Activated naive CD4-positive, alpha-beta T cell treated with anti-CD3 and anti-CD28 coated beads, Interleukin-2, amount 10 ng/mL, durations not matched to agents 7 days and 5 days (primary cell): ENCODE measurements around the gene DZIP1.
"Not testable (repeated sequence)": the region's sequence is repeated elsewhere in the genome, so short reads cannot be mapped to it uniquely, and the experiment has no call there.

Experiments
- CTCF ChIA-PET: fragments of 350-600 bp; sonication (Branson Sonifier 250); formaldehyde crosslinking; loops from one replicate; lab custom pipeline; 2021; ENCODE audit warnings: antibody characterized with exemption; lab: Charles Lee
- DNase-seq: peaks from one replicate; pipeline ENCODE4 v3.0.0-alpha.2; 2020
- H3K27ac Mint-ChIP-seq: one replicate; pipeline ENCODE4 v1.8.0; 2021; ENCODE audit warnings: mild to moderate bottlenecking, moderate library complexity, mixed read lengths
- H3K27me3 Mint-ChIP-seq: one replicate; pipeline ENCODE4 v1.8.0; 2021; ENCODE audit warnings: mild to moderate bottlenecking, mixed read lengths
- H3K36me3 Mint-ChIP-seq: one replicate; pipeline ENCODE4 v1.8.0; 2021; ENCODE audit warnings: mixed read lengths
- H3K4me1 Mint-ChIP-seq: one replicate; pipeline ENCODE4 v1.8.0; 2021; ENCODE audit warnings: mixed read lengths
- H3K4me3 Mint-ChIP-seq: one replicate; pipeline ENCODE4 v1.8.0; 2021; ENCODE audit warnings: mild to moderate bottlenecking, moderate library complexity, mixed read lengths
- H3K9me3 Mint-ChIP-seq: one replicate; pipeline ENCODE4 v1.8.0; 2021; ENCODE audit warnings: mixed read lengths

DZIP1 gene

DNA sequence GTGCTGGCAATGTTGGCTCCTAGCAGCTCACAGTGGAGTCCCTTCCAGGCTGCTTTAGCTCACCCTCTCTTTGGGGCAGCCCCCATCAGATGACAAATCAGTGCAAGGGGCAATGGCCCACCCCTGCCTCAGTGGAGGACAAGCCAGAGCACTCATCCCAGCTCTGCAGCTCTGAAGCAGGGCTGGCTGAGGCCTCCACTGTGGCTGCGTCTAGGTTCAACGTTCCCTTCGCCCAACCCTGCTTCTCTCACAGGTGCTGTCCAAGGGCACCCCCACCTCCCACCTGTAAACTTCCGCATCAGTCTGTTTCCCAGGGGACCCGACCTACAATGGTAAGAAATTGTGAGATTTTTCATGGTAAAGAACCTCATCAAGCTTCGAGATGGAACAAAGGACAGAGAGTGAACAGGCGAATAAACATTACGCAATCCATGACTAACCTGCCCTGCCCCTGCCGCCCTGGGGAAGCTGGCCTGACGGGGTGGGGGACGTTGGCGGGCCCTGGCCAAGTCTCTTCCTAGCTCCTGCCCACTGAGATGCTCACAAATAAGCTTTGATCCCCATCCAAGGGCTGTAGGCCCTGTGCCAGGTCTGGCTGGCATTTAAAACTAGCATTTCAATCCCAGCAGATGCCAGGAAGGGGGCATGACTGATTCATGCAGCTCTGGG, 40.5 kb downstream of the DZIP1 start:
- no peaks in the 10 kb centered on the region for H3K4me1 Mint-ChIP-seq
- no peak for DNase-seq
- H3K36me3 Mint-ChIP-seq: no peaks in the 10 kb centered on the region
- H3K9me3 Mint-ChIP-seq: no peaks in the 10 kb centered on the region
- peaks cover 16% of the 10 kb centered on the region for H3K27me3 Mint-ChIP-seq
- no peak overlapping the region for H3K4me3 Mint-ChIP-seq
- H3K27ac Mint-ChIP-seq: no peak overlapping the region
- CTCF ChIA-PET: no interaction called here

DNA sequence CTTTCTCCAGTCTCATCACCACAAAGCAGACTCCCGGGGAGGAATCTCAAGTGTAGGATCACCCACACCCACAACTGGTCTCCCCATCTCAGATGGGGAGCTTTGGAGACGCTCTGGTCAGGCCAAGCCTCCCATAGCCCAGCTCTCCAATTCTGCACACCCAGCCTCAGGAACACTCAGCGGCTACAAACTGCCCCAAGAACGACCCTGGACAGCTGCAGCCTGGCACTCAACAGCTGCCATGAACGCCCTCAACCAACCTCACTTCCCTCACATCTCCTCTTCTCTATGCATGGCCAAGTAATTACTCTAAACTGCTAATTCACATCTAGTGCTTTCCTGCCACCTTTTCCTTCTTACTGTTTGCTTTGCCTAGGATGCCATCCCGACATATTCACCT, 42.6 kb downstream of the DZIP1 start:
- Mint-ChIP-seq H3K4me3 (no peak overlapping the region), H3K36me3 (no peaks in the 10 kb centered on the region), H3K4me1 (no peaks in the 10 kb centered on the region), H3K27ac (no peak overlapping the region), H3K9me3 (no peaks in the 10 kb centered on the region), H3K27me3 (peaks cover 9% of the 10 kb centered on the region)
- DNase-seq: no peak
- CTCF ChIA-PET: no interaction called here

DNA sequence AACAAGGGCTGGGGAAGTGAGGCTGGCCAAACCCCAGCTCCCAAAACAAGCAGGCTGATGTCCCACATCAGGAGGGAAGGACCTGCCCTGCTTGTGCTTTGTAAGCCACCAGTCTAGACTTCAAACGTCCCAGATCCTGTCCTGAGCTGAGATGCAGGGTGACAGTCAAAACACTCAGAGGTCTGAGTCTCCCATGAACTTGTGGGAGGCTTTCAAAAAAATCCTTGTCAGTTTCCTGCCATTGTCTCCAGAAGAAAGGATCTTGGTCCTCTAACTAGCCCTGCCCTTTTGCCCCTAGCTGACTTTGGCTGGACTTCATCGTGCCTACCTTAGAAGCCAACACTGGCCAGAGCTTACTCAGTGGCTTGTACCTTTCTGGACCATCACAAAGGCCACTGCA, 43.3 kb downstream of the DZIP1 start:
- Mint-ChIP-seq H3K4me3 (no peak overlapping the region), H3K27me3 (peaks cover 14% of the 10 kb centered on the region), H3K9me3 (no peaks in the 10 kb centered on the region), H3K27ac (no peak overlapping the region), H3K36me3 (no peaks in the 10 kb centered on the region), H3K4me1 (no peaks in the 10 kb centered on the region)
- CTCF ChIA-PET: no interaction called here
- DNase-seq: no peak

DNA sequence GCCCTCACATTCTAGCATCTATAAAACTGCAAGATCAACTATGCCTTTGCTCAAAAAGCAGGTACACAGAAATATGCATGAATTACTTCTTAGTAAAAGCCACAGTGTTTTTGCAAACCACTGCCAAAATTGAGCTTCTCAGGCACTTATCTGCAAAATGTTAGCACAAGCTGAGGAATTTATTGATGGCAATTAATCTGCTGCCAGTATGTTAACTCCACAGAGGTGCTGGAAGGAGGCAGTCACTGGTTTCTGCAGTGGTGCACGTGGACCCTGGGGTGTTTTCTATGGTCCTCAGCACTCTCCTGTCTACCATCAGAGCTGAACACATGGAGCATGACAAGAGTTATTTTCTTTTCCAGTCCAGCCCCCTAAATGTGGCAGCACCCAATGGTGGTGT, 47.8 kb downstream of the DZIP1 start:
- Mint-ChIP-seq H3K27me3 (peaks cover 11% of the 10 kb centered on the region), H3K9me3 (no peaks in the 10 kb centered on the region), H3K27ac (no peak overlapping the region), H3K36me3 (no peaks in the 10 kb centered on the region), H3K4me1 (no peaks in the 10 kb centered on the region), H3K4me3 (no peak overlapping the region)
- DNase-seq: no peak
- CTCF ChIA-PET: no interaction called here

DNA sequence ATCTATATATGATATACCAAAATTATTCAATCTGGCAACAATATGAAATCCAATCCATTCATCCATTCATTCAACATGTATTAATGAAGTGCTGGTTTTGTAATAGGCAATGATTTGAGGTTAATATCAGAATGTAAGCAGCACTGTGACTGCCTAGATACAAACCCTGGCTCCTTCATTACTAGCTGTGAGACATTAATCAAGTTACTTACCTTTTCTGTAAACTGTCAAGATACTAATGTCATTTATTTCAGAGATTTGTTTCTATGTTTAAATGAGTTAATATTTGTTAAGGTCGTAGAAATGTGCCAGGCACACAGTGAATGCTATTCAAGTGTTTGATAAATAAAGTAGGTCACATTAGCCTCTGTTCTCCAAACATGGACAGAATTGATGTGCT, 51.0 kb downstream of the DZIP1 start:
- CTCF ChIA-PET: no interaction called here
- Mint-ChIP-seq H3K27me3 (peaks cover 5% of the 10 kb centered on the region), H3K36me3 (no peaks in the 10 kb centered on the region)

DNA sequence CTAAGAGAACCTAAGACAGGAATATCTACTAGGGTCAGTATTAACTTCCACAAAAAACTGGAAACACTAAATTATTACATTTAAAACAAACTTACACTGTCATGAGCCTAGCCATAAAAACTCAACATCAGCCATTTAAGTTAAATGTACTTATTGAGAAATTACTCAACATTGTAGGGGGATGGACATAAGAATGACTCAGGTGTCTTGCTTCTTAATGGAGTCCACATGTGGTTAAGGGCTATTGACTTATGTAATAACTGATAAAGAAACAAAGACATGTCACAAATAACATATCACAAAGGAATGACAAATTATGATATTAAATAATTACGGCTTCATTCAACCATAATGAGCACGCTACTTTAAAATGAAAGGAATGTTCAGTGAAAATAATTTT, 55.8 kb downstream of the DZIP1 start:
- CTCF ChIA-PET: no interaction called here
- Mint-ChIP-seq H3K36me3 (no peaks in the 10 kb centered on the region), H3K4me1 (no peaks in the 10 kb centered on the region), H3K9me3 (no peaks in the 10 kb centered on the region), H3K27ac (no peak overlapping the region), H3K27me3 (no peaks in the 10 kb centered on the region), H3K4me3 (no peak overlapping the region)
- DNase-seq: no peak

More for the DNA sequence above, 51.0 kb downstream of the DZIP1 start:
- no peak for DNase-seq
- no peak overlapping the region for H3K4me3 Mint-ChIP-seq
- no peaks in the 10 kb centered on the region for H3K9me3 Mint-ChIP-seq
- no peaks in the 10 kb centered on the region for H3K4me1 Mint-ChIP-seq
- no peak overlapping the region for H3K27ac Mint-ChIP-seq

DNA sequence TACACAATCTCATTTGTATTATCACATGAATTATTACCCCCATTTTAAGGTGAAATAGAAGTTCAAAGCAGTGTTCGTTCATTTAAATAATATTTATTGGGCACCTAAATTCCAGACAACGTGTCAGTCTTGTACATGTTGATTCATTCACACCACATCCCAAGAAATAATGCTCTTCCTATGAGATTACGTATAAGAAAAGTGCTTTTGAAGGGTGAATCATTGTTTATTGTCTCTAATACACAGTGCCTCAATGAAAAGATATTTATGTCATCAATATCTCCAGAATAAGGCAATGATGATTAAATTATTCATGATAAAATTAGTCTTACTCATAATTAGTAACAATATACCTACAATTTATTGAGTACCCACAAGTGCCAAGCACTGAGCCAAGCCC, 56.4 kb downstream of the DZIP1 start:
- no peak overlapping the region for H3K27ac Mint-ChIP-seq
- no peaks in the 10 kb centered on the region for H3K36me3 Mint-ChIP-seq
- H3K27me3 Mint-ChIP-seq: no peaks in the 10 kb centered on the region
- H3K4me1 Mint-ChIP-seq: no peaks in the 10 kb centered on the region
- H3K9me3 Mint-ChIP-seq: no peaks in the 10 kb centered on the region
- DNase-seq: no peak
- CTCF ChIA-PET: no interaction called here
- H3K4me3 Mint-ChIP-seq: no peak overlapping the region

DNA sequence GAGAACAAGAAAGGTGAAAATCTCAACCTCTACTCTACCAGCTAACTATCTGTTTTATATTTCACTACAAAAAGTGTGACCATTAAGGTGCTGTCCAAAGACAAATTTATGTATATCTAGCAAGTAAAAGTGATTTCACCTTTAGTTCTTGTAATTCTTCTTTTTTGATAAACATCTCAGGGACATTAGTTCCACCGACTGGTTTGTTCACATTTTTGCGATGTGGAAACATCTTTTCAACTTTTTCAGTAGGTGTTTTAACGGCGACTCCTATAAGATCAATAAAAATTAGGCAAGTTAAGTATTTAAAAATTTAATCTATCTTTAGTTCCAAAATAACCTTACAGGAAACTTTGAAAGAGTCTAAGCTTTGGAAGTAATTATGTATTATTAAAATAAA, 58.6 kb downstream of the DZIP1 start:
- Mint-ChIP-seq H3K27me3 (no peaks in the 10 kb centered on the region), H3K4me3 (no peak overlapping the region), H3K4me1 (no peaks in the 10 kb centered on the region), H3K27ac (no peak overlapping the region), H3K36me3 (no peaks in the 10 kb centered on the region), H3K9me3 (no peaks in the 10 kb centered on the region)
- no peak for DNase-seq
- CTCF ChIA-PET: no interaction called here

DNA sequence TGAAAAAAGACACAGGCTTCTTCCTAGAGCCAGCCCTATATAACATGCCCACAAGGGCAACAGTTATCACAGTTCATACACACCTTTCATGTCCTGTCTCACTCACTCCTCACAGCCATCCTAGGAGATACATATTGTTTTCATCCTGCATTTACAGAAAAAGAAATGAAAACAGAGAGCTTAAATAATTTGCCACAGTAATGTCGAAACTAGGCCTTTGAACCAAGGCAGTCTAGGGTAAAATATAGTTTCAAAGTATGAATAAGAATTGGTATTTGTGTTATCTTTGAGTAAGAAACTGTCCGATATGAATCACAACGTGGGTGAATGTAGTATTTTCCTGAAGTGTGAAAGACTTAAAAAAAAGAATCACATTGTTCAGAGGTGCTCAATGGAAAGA, 65.2 kb downstream of the DZIP1 start:
- Mint-ChIP-seq H3K27ac (no peak overlapping the region), H3K4me1 (no peaks in the 10 kb centered on the region), H3K36me3 (no peaks in the 10 kb centered on the region), H3K9me3 (no peaks in the 10 kb centered on the region), H3K4me3 (no peak overlapping the region), H3K27me3 (peaks cover 3% of the 10 kb centered on the region)
- no peak for DNase-seq
- CTCF ChIA-PET: no interaction called here

DNA sequence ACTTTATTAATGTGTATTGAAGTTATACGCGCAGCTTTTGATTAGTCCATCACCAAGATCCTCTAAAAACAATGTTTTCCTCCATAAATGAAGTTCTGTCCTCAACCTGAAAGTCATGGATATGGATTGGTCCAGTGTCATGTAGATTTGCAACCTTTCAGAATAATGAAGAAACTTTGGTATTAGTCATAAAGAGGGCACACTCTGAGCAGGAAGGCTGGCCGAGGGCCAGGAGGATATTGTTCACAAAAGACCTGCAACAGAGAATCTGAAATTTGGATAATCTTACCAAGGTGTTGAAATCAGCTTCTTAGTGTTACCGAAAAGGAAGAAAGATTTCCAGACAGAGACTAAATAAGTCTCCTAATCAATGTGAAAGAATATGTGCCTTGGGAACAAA, 71.3 kb downstream of the DZIP1 start:
- H3K27ac Mint-ChIP-seq: no peak overlapping the region
- CTCF ChIA-PET: interaction anchor here (1.1 kb wide), 1 partner anchor 10 kb away, joined by 3 read pairs; no protein-coding TSS in a partner anchor
- no peaks in the 10 kb centered on the region for H3K4me1 Mint-ChIP-seq
- H3K36me3 Mint-ChIP-seq: no peaks in the 10 kb centered on the region
- no peak for DNase-seq
- no peak overlapping the region for H3K4me3 Mint-ChIP-seq
- peaks cover 3% of the 10 kb centered on the region for H3K27me3 Mint-ChIP-seq
- H3K9me3 Mint-ChIP-seq: no peaks in the 10 kb centered on the region

DNA sequence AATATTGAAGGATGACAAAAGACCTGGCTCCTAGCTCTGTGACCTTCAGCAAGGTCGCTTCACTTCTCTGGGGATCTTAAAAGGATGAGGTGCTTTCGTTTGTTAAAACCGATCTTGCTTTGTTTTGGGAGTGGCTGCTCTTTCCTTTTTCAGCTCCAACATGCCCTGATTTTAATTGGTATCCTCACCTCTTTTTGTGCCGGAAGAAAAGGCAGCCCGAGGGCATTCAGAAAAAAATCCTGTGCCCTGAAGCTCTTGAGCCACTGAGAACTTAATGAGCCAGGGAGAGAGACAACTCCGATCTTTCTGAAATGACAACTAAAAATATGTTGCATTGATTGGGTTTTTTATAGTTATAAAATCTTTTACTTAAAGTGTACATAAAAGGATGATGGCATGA, 72.6 kb downstream of the DZIP1 start:
- CTCF ChIA-PET: no interaction called here
- no peaks in the 10 kb centered on the region for H3K36me3 Mint-ChIP-seq
- H3K27me3 Mint-ChIP-seq: peaks cover 3% of the 10 kb centered on the region
- no peaks in the 10 kb centered on the region for H3K4me1 Mint-ChIP-seq
- no peak overlapping the region for H3K27ac Mint-ChIP-seq
- DNase-seq: no peak
- no peaks in the 10 kb centered on the region for H3K9me3 Mint-ChIP-seq
- H3K4me3 Mint-ChIP-seq: no peak overlapping the region

DNA sequence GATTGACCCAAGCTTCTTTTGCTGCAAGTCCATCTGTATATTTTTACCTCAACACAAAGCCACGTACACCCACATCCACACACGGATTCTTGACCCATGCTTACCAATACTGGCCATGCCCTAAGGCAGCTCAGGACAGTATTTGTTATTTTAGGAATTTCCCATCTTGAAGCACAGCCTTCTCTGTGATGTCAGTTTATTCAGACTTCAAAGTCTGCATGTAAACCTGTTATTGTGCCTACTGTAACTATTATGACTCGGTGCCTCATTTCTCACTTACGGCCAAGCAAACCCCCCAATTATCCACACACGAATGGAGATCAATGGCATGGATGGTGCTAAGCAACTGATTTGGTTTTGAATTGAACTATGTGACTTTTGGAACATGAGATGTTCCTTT, 74.5 kb downstream of the DZIP1 start:
- Mint-ChIP-seq H3K27ac (no peak overlapping the region), H3K4me3 (no peak overlapping the region), H3K27me3 (no peaks in the 10 kb centered on the region), H3K4me1 (no peaks in the 10 kb centered on the region), H3K9me3 (no peaks in the 10 kb centered on the region), H3K36me3 (no peaks in the 10 kb centered on the region)
- CTCF ChIA-PET: no interaction called here
- DNase-seq: no peak

DNA sequence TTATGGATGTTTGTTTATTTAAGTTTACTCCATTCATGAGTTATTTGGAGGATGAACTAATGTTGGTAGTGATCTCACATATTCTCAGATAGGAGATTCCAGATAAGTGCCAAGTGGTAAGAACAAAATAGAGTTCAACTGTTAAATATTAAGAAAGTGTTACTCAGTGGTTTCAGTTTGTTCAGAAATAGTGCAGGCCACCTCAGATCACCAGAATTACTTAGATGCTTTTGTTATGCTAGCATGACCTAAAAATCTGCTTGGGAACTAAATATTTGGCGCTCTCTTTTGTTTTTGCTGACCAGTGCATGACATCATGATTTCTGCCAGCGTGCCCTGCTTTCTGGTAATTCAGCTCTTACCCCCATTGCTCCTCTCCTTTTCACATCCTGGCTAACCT, 76.4 kb downstream of the DZIP1 start:
- H3K9me3 Mint-ChIP-seq: no peaks in the 10 kb centered on the region
- no peaks in the 10 kb centered on the region for H3K27me3 Mint-ChIP-seq
- H3K4me3 Mint-ChIP-seq: no peak overlapping the region
- H3K36me3 Mint-ChIP-seq: no peaks in the 10 kb centered on the region
- H3K4me1 Mint-ChIP-seq: no peaks in the 10 kb centered on the region
- no peak overlapping the region for H3K27ac Mint-ChIP-seq
- CTCF ChIA-PET: no interaction called here
- no peak for DNase-seq

DNA sequence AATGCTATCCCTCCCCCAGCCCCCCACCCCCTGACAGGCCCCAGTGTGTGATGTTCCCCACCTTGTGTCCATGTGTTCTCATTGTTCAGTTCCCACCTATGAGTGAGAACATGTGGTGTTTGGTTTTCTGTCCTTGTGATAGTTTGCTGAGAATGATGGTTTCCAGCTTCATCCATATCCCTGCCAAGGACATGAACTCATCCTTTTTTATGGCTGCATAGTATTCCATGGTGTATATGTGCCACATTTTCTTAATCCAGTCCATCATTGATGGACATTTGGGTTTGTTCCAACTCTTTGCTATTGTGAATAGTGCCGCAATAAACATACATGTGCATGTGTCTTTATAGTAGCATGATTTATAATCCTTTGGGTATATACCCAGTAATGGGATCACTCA, 78.7 kb downstream of the DZIP1 start:
- H3K4me1 Mint-ChIP-seq, H3K27ac Mint-ChIP-seq, CTCF ChIA-PET: not testable (repeated sequence)

DNA sequence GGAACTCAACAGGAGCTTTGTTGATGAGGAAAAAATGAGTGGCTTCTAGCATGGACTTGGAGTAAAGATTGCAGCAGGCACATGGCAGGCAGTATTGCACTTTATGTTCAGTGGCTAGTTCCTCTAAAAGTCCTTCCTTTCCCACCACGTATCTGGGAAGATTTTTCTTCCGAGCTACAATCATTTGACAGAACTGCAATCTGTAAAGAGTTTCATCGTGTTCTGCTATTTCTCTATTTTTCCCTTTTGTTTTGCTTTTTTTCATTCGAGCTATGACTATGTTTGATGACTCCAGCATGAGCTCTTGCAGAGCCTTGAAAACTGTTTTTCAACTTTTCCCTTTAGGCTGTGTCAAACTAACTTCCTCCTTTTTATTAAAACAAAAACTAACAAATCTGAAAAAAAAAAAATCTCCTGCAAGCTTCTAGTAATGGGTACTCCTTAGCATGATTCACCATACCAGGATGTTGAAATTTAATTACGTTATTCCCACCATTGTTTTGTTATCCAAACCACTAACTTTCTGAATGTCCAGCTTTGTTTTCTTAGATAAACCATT, 79.7 kb downstream of the DZIP1 start:
- CTCF ChIA-PET: interaction anchor here (1.0 kb wide), 1 partner anchor 28 kb away, joined by 3 read pairs; no protein-coding TSS in a partner anchor
- Mint-ChIP-seq H3K36me3 (no peaks in the 10 kb centered on the region), H3K4me1 (no peaks in the 10 kb centered on the region), H3K27me3 (peaks cover 3% of the 10 kb centered on the region), H3K4me3 (no peak overlapping the region), H3K9me3 (no peaks in the 10 kb centered on the region), H3K27ac (no peak overlapping the region)
- no peak for DNase-seq

More for the DNA sequence above, 78.7 kb downstream of the DZIP1 start:
- H3K36me3 Mint-ChIP-seq, DNase-seq, H3K9me3 Mint-ChIP-seq, H3K4me3 Mint-ChIP-seq, H3K27me3 Mint-ChIP-seq: not testable (repeated sequence)
